Embryonic facial prominence (tissue), 1 donor: ENCODE measurements around the gene TBCEL.

ENCODE experiments used
- DNase-seq: peaks from one replicate; pipeline ENCODE4 v3.0.0-alpha.2; 2016; ENCODE audit errors: extremely low spot score

The TBCEL gene

DNA sequence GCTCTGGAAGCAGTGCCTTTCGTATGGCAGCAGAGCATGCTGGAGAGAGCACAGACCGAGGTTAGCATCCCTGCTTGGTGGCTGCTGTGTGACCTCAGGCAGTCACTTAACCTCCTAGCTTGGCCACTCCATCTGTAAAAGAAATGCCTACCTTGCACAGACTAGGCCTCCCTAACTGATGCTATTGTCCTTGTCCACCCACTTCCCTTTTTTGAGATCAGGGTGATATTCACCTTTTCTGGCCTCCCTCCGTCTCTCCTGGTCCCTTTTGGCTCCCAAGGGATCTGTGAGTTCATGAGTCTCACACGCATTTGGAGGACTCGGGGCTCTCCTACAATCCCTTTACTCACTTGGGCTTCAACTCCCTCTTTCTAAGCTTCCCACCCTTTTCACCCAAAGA is 114.4 kb downstream of the TBCEL start:
- DNase-seq, result no peak

DNA sequence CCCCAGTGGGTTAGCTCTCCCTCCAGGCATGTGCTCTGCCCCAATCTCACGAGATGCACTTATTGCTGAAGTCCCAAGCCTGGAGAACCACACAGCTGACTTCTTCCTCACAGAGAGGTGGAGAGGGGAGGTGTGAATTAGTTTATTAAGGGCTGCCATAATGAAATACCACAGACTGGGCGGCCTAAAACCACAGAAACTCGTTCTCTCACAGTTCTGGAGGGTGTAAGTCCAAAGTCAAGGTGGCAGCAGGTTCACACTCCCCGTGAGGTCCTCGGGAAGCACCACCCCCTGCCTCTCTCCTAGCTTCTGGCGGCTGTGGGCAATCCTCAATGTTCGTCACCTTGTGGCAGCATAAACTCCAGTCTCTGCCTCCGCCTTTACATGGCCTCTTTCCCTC is 116.5 kb downstream of the TBCEL start:
- DNase-seq, result no peak
